Cerebellar cortex (tissue), 1 donor: ENCODE measurements around the gene RASSF7.

Experiments used
- DNase-seq: peaks from one replicate; pipeline ENCODE4 v3.0.0-alpha.2; 2015; ENCODE audit warnings: low spot score

The RASSF7 gene

GRCh38 chr11:551596-551995 is 9.2 kb upstream of the RASSF7 start:
- no peak for DNase-seq

- no peak for DNase-seq
Measured at GRCh38 chr11:553083-553987, 7.4 kb upstream of the RASSF7 start.

GRCh38 chr11:553988-554340 is 6.8 kb upstream of the RASSF7 start:
- no peak for DNase-seq

GRCh38 chr11:554428-555226 is 6.1 kb upstream of the RASSF7 start:
- peak; percentile 73 for DNase-seq

- no peak for DNase-seq
Measured at GRCh38 chr11:555227-555779, 5.5 kb upstream of the RASSF7 start.

GRCh38 chr11:555780-556661 is 4.7 kb upstream of the RASSF7 start:
- DNase-seq: no peak

GRCh38 chr11:556662-557256 is 4.0 kb upstream of the RASSF7 start:
- no peak for DNase-seq

- no peak for DNase-seq
Measured at GRCh38 chr11:557328-558132, 3.2 kb upstream of the RASSF7 start.

- DNase-seq: no peak
Measured at GRCh38 chr11:558503-558902, 2.3 kb upstream of the RASSF7 start.

- no peak for DNase-seq
Measured at GRCh38 chr11:559020-559620, 1.6 kb upstream of the RASSF7 start.

GRCh38 chr11:559712-560304 is 962 bp upstream of the RASSF7 start:
- no peak for DNase-seq

GRCh38 chr11:561148-562003 is 606 bp downstream of the RASSF7 start:
- DNase-seq: no peak

- no peak for DNase-seq
Measured at GRCh38 chr11:562046-562645, 1.4 kb downstream of the RASSF7 start.

- no peak for DNase-seq
Measured at GRCh38 chr11:563066-563811, 2.5 kb downstream of the RASSF7 start.

- DNase-seq: no peak
Measured at GRCh38 chr11:563812-564578, 3.2 kb downstream of the RASSF7 start.

- DNase-seq: peak; percentile 47
Measured at GRCh38 chr11:565921-566509, 5.2 kb downstream of the RASSF7 start.
